NCI-H82 treated with DMSO at 0.1 percent for 48 hours (cell line): ENCODE data around the gene CDKN2AIP.

Experiments used
- DNase-seq: peaks from one replicate; lab custom pipeline; 2025; ENCODE audit not compliant: unreplicated experiment; lab: John Stamatoyannopoulos, UW

Gene CDKN2AIP

DNA sequence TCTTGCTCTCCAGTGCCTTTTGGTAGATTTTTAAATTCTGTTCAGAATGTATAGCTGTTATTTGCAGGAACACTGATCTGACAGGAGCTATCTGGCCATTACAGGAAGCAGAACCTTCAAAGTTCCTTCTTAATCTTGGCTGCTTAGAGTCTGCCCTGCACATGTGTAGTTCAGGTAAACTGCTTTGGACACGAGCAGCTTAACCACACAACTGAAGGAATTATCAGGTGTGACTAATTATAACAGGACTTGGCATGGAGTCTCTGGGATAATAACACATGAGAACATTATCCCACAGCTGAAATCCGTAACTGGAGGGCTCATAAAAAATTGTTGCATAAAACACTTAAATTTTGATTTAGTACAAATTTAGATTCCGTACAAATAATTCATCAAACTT lies 48.8 kb downstream of the CDKN2AIP start:
- DNase-seq = no peak

GRCh38 chr4:183495184-183495583 lies 50.7 kb downstream of the CDKN2AIP start:
- no peak for DNase-seq
